Chondrocyte (in vitro differentiated cells): ENCODE data around the gene PDXP. TPM values are rescaled to one million over a fixed set of nuclear protein-coding genes. Genes with fewer than 3 reads are reported as not detected.
"Not testable (repeated sequence)": the region's sequence is repeated elsewhere in the genome, so short reads cannot be mapped to it uniquely, and the experiment has no call there.

Experiments
- DNase-seq: peaks from one replicate; pipeline ENCODE4 v3.0.0; 2021; ENCODE audit warnings: mixed read lengths, low spot score
- H3K27ac Mint-ChIP-seq: one replicate; pipeline ENCODE4 v1.8.0; 2021; ENCODE audit warnings: mild to moderate bottlenecking, moderate library complexity, mixed read lengths; ENCODE audit not compliant: unreplicated experiment
- H3K27me3 Mint-ChIP-seq: 2 replicates; pipeline ENCODE4 v1.8.0; 2021; ENCODE audit warnings: low read depth, mixed read lengths
- H3K36me3 Mint-ChIP-seq: 2 replicates; pipeline ENCODE4 v1.8.0; 2021; ENCODE audit warnings: low read depth, mixed read lengths
- H3K4me1 Mint-ChIP-seq: 2 replicates; pipeline ENCODE4 v1.8.0; 2021; ENCODE audit warnings: low read depth, mild to moderate bottlenecking, mixed read lengths
- H3K4me3 Mint-ChIP-seq: one replicate; pipeline ENCODE4 v1.8.0; 2021; ENCODE audit warnings: mild to moderate bottlenecking, moderate library complexity, mixed read lengths; ENCODE audit not compliant: unreplicated experiment
- H3K9me3 Mint-ChIP-seq: 2 replicates; pipeline ENCODE4 v1.8.0; 2021; ENCODE audit warnings: low read depth, mixed read lengths
- long read RNA-seq: library from polyadenylated mRNA; stranded (forward); transcript quantifications from one replicate; pipeline ENCODE4 v2.0.0, GENCODE V29; 2021
- total RNA-seq: library from RNA; stranded (reverse); gene quantifications from 3 replicates; pipeline ENCODE4 v1.2.1, GENCODE V29; 2021
- TF ChIP-seq, protein P1 (sequence below): fragments of 200-600 bp; sonication (generic); IDR thresholded peaks from 2 replicates; pipeline ENCODE4 v1.5.0; 2021; ENCODE audit warnings: antibody characterized with exemption, mild to moderate bottlenecking, moderate library complexity

Gene PDXP, protein sequence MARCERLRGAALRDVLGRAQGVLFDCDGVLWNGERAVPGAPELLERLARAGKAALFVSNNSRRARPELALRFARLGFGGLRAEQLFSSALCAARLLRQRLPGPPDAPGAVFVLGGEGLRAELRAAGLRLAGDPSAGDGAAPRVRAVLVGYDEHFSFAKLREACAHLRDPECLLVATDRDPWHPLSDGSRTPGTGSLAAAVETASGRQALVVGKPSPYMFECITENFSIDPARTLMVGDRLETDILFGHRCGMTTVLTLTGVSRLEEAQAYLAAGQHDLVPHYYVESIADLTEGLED
- total RNA-seq = 14.8 to 17.2 TPM (median 15.2 TPM) in 3 replicates
- long read RNA-seq, transcript PDXP-201 (2 exons, 2,010 nt) = major isoform, 83 of 83 reads
- long read RNA-seq, partial matches to known transcripts = 0 of 83 reads
- long read RNA-seq, other reads (novel, unspliced or antisense) = 0 of 83 reads

GRCh38 chr22:37658133-37659065 lies at the start of gene PDXP:
PDXP (plus strand) TSS chr22:37658723; CDS start chr22:37658783, 60 bp downstream.
- H3K9me3 Mint-ChIP-seq = no peaks in the 10 kb centered on the region
- TF ChIP-seq, protein P1, sequence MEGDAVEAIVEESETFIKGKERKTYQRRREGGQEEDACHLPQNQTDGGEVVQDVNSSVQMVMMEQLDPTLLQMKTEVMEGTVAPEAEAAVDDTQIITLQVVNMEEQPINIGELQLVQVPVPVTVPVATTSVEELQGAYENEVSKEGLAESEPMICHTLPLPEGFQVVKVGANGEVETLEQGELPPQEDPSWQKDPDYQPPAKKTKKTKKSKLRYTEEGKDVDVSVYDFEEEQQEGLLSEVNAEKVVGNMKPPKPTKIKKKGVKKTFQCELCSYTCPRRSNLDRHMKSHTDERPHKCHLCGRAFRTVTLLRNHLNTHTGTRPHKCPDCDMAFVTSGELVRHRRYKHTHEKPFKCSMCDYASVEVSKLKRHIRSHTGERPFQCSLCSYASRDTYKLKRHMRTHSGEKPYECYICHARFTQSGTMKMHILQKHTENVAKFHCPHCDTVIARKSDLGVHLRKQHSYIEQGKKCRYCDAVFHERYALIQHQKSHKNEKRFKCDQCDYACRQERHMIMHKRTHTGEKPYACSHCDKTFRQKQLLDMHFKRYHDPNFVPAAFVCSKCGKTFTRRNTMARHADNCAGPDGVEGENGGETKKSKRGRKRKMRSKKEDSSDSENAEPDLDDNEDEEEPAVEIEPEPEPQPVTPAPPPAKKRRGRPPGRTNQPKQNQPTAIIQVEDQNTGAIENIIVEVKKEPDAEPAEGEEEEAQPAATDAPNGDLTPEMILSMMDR = no peak
- no peaks in the 10 kb centered on the region for H3K27me3 Mint-ChIP-seq
- H3K36me3 Mint-ChIP-seq = no peaks in the 10 kb centered on the region
- peak within 1 kb of the TSS; percentile 81 for H3K4me3 Mint-ChIP-seq
- peak within 1 kb of the TSS; percentile 96 for H3K27ac Mint-ChIP-seq
- DNase-seq = peak; percentile 99
- H3K4me1 Mint-ChIP-seq = peaks cover 40% of the 10 kb centered on the region

DNA sequence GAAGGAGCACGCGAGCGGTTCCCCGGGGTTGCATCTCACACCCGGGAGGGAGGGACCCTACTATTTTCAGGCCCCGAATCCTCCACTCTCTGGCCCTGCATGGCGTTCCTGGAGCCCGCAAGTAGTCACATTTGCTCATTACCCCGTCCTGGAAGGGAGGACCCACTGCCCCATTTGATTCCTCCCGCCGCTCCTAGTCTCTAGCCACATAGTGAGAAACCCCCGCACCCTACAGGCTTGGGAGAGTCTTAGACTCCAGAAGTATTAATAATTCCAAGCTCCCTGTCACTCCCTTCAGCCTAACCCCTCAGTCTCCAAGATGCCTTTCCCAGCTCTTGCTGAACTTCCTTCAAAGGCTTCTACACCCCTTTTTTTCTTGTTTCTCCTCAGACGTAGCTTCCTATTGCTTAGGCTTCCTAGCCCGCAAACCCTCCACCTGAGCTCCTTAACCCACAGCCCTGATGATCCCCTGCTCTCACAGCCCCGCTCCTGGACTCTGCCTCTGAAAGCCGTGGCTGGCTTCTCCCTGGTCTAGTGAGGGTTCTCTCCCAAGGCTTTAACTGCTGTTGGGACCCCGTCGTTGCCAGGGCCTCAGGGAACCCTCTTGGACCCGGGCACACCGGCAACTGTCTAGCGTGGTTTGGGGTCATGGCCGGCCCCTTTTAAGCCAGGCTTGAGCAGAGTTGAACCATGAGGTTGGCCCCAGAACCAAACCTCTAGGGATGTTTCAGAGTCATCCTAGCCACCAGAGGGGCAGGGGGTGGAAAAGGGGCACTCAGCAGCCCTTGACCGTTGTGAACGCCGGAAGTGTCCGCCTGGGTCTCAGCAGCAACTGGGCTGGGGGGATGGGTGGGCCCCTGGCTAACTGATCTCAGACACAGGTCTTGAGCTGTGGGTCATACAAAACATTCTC lies 49.0 kb upstream of the PDXP start:
- Mint-ChIP-seq H3K27ac (peak overlapping the region; percentile 93), H3K36me3 (no peaks in the 10 kb centered on the region), H3K4me1 (peaks cover 39% of the 10 kb centered on the region), H3K9me3 (no peaks in the 10 kb centered on the region), H3K4me3 (peak overlapping the region; percentile 88), H3K27me3 (no peaks in the 10 kb centered on the region)
- TF ChIP-seq, protein P1 = no peak
- no peak for DNase-seq

GRCh38 chr22:37610153-37610475 lies 48.4 kb upstream of the PDXP start:
- Mint-ChIP-seq H3K4me3 (peak overlapping the region; percentile 88), H3K27ac (peak overlapping the region; percentile 93), H3K4me1 (peaks cover 39% of the 10 kb centered on the region)
- not testable (repeated sequence) for DNase-seq, H3K27me3 Mint-ChIP-seq, H3K9me3 Mint-ChIP-seq, H3K36me3 Mint-ChIP-seq

DNA sequence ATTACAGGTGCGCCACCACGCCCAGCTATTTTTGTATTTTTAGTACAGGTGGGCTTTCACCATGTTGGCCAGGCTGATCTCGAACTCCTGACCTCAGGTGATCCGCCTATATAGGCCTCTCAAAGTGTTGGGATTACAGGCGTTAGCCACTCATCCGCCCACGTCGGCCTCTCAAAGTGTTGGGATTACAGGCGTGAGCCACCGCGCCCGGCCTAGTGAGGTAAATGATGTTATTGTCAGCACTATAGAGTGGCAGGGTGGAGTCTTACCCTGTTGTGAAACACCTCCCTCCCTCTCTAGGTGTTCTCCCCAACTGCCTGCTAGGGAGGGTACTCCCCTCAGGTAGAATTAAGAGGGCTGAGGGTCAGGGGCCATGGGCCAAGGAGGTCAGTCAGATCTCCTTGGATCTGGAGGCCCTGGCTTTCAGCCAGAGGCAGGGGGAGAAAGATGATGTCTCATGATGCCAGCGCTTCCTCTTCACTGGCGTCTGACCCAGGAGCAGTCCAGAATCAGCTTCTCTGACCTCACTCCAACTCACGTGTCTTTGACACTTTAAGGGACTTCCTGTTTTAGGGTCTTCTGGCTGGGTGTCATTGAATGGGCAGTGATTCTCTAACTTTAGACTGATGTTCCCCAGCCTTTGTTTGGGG lies 47.9 kb upstream of the PDXP start:
- no peak for DNase-seq
- Mint-ChIP-seq H3K4me3 (peak overlapping the region; percentile 88), H3K36me3 (no peaks in the 10 kb centered on the region), H3K27me3 (no peaks in the 10 kb centered on the region), H3K4me1 (peaks cover 39% of the 10 kb centered on the region), H3K9me3 (no peaks in the 10 kb centered on the region), H3K27ac (no peak overlapping the region)
- TF ChIP-seq, protein P1 = no peak

DNA sequence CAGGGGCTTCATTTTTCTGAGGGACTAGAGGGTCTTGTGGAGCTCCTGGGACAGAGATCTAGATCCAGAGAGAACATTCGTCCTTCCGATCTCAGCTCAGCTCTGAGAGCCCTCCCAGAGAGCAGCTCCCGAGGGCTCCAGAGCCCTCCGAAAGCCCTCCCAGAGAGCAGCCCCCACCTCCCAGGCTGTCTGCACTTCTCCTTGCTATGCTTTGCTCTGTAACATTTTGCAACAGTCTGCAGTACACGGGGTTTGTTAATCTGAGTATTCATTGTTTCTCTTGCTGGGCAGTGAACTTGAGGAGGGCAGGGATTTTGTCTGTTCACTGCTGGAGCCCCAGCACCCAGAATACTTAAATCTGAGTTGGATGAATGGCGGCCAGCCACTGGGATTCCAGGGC lies 47.3 kb upstream of the PDXP start:
- Mint-ChIP-seq H3K27me3 (no peaks in the 10 kb centered on the region), H3K36me3 (no peaks in the 10 kb centered on the region), H3K4me1 (peaks cover 39% of the 10 kb centered on the region), H3K9me3 (no peaks in the 10 kb centered on the region), H3K4me3 (no peak overlapping the region), H3K27ac (no peak overlapping the region)
- DNase-seq = no peak
- TF ChIP-seq, protein P1 = no peak
